Measurements from ENCODE around the gene H2BK1. TPM values are rescaled to one million over a fixed set of nuclear protein-coding genes. Genes with fewer than 3 reads are reported as not detected.

The H2BK1 gene
- total RNA-seq, 2 donors from 2014 or later: not detected

GRCh38 chr7:151194188-151194587, 16.1 kb downstream of the H2BK1 start:
- peaks cover 19% of the 10 kb centered on the region for H3K27me3 Mint-ChIP-seq (ENCODE audit: insufficient read depth)
- WGBS, 2 experiments (ENCODE audit: insufficient coverage in 1 of 2, insufficient read length in 1 of 2): 95% methylated on average over 4 to 7 of the region's 7 CpGs
- Histone ChIP-seq H3K36me3 (ENCODE audit: control insufficient read depth, insufficient read depth, low read length) (no peaks in the 10 kb centered on the region), H3K4me3 (ENCODE audit: low read length) (no peak overlapping the region), H3K9me3 (ENCODE audit: control insufficient read depth, low read length) (no peaks in the 10 kb centered on the region), H3K9ac (ENCODE audit: extremely low read depth, low read length, poor library complexity, severe bottlenecking) (no peak overlapping the region), H3K4me1 (ENCODE audit: control insufficient read depth, insufficient read depth, low read length) (no peaks in the 10 kb centered on the region), H3K27me3 (ENCODE audit: control insufficient read depth, insufficient read depth, low read length, poor library complexity, severe bottlenecking) (peaks cover 9% of the 10 kb centered on the region), H3K27ac (ENCODE audit: low read depth, low read length) (no peak overlapping the region)
- no peak for DNase-seq
- no peaks in the 10 kb centered on the region for H3K4me1 Mint-ChIP-seq
- no peak overlapping the region for H3K27ac Mint-ChIP-seq
- H3K4me3 Mint-ChIP-seq: no peak overlapping the region
- TF ChIP-seq CTCF (conservative IDR thresholded peaks at IDR 0.05): no peak
- H3K36me3 Mint-ChIP-seq (ENCODE audit: low read depth): no peaks in the 10 kb centered on the region
- H3K9me3 Mint-ChIP-seq: no peaks in the 10 kb centered on the region

- DNase-seq: no peak
- peaks cover 9% of the 10 kb centered on the region for H3K27me3 ChIP-seq (ENCODE audit: control insufficient read depth, insufficient read depth, low read length, poor library complexity, severe bottlenecking)
- H3K9ac ChIP-seq (ENCODE audit: extremely low read depth, low read length, poor library complexity, severe bottlenecking): no peak overlapping the region
- no peaks in the 10 kb centered on the region for H3K4me1 Mint-ChIP-seq
- no peak overlapping the region for H3K27ac ChIP-seq (ENCODE audit: low read depth, low read length)
- H3K27me3 Mint-ChIP-seq (ENCODE audit: insufficient read depth): peaks cover 15% of the 10 kb centered on the region
- H3K4me3 Mint-ChIP-seq: no peak overlapping the region
- H3K9me3 ChIP-seq (ENCODE audit: control insufficient read depth, low read length): no peaks in the 10 kb centered on the region
- no peaks in the 10 kb centered on the region for H3K36me3 ChIP-seq (ENCODE audit: control insufficient read depth, insufficient read depth, low read length)
- no peak overlapping the region for H3K27ac Mint-ChIP-seq
- H3K4me1 ChIP-seq (ENCODE audit: control insufficient read depth, insufficient read depth, low read length): no peaks in the 10 kb centered on the region
- H3K4me3 ChIP-seq (ENCODE audit: low read length): no peak overlapping the region
- no peaks in the 10 kb centered on the region for H3K36me3 Mint-ChIP-seq (ENCODE audit: low read depth)
- no peak for TF ChIP-seq CTCF (conservative IDR thresholded peaks at IDR 0.05)
- 95 to 96% methylated on average over 11 to 14 of the region's 14 CpGs for WGBS, 2 experiments (ENCODE audit: insufficient coverage in 1 of 2, insufficient read length in 1 of 2)
- no peaks in the 10 kb centered on the region for H3K9me3 Mint-ChIP-seq
These were observed 16.9 kb downstream of the H2BK1 start for GRCh38 chr7:151193203-151193978.

DNA sequence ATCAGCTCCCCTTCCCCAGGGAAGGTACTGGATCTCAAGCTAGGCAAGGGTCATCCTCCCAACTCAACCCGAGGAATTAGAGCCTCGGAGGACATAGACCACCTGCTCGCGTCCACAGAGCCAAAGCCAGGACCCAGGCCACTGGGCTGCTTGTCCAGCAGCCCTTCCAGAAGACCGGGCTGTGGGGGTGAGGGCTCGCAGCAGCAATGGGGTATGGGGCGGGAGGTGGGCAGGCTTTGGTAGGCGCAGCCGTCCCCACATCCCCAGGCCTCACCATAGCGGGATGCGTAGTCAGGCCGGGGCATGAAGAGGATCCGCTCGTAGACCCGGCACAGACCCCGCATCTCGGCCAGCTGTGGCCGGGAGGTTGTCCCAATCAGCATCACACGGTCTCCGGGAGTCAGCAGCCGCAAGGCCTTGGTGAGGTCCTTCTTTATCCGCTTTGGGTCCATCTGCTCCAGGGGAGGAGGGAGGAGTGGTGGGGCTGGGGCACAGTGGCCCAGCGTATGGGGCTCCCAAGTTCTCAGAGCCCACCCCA, 18.2 kb downstream of the H2BK1 start:
- Histone ChIP-seq H3K9me3 (ENCODE audit: control insufficient read depth, low read length) (no peaks in the 10 kb centered on the region), H3K4me1 (ENCODE audit: control insufficient read depth, insufficient read depth, low read length) (no peaks in the 10 kb centered on the region), H3K9ac (ENCODE audit: extremely low read depth, low read length, poor library complexity, severe bottlenecking) (no peak overlapping the region), H3K4me3 (ENCODE audit: low read length) (no peak overlapping the region), H3K27ac (ENCODE audit: low read depth, low read length) (no peak overlapping the region), H3K27me3 (ENCODE audit: control insufficient read depth, insufficient read depth, low read length, poor library complexity, severe bottlenecking) (peaks cover 9% of the 10 kb centered on the region), H3K36me3 (ENCODE audit: control insufficient read depth, insufficient read depth, low read length) (no peaks in the 10 kb centered on the region)
- WGBS, 2 experiments (ENCODE audit: insufficient coverage in 1 of 2, insufficient read length in 1 of 2): 97 to 99% methylated on average over 12 to 22 of the region's 23 CpGs
- no peak overlapping the region for H3K4me3 Mint-ChIP-seq
- H3K9me3 Mint-ChIP-seq: no peaks in the 10 kb centered on the region
- no peaks in the 10 kb centered on the region for H3K36me3 Mint-ChIP-seq (ENCODE audit: low read depth)
- TF ChIP-seq CTCF (conservative IDR thresholded peaks at IDR 0.05): no peak
- no peaks in the 10 kb centered on the region for H3K4me1 Mint-ChIP-seq
- peaks cover 15% of the 10 kb centered on the region for H3K27me3 Mint-ChIP-seq (ENCODE audit: insufficient read depth)
- H3K27ac Mint-ChIP-seq: no peak overlapping the region
- DNase-seq: no peak

Measured in endodermal cell (in vitro differentiated cells).